MM.1S (cell line): Measurements from ENCODE around the gene TTC33.
A peak's percentile ranks its signal among the peaks of the same experiment; 100 is the strongest.

Experiments used
- DNase-seq: peaks from one replicate; pipeline ENCODE4 v3.0.0-alpha.2; 2015
- H2AFZ ChIP-seq: fragments of 300-600 bp; sonication (generic); 2 replicates; pipeline ENCODE4 v1.6.0; 2016; ENCODE audit warnings: antibody characterized with exemption, low read length
- H3F3A ChIP-seq: fragments of 300-600 bp; sonication (generic); 2 replicates; pipeline ENCODE4 v1.6.1; 2016; ENCODE audit warnings: mild to moderate bottlenecking, antibody characterized with exemption, low read length, moderate library complexity, mixed read lengths; ENCODE audit not compliant: insufficient read depth
- H3K27ac ChIP-seq: fragments of 300-600 bp; sonication (generic); 2 replicates; pipeline ENCODE4 v1.5.1; 2016; ENCODE audit warnings: mild to moderate bottlenecking, low read length
- H3K27me3 ChIP-seq: fragments of 300-600 bp; sonication (generic); replicated peaks from 2 replicates; pipeline ENCODE4 v1.6.0; 2016; ENCODE audit warnings: low read length; ENCODE audit not compliant: insufficient read depth
- H3K36me3 ChIP-seq: fragments of 300-600 bp; sonication (generic); replicated peaks from 2 replicates; pipeline ENCODE4 v1.6.1; 2016; ENCODE audit warnings: mild to moderate bottlenecking, low read length, mixed read lengths; ENCODE audit not compliant: insufficient read depth
- H3K4me1 ChIP-seq: fragments of 300-600 bp; sonication (generic); 2 replicates; pipeline ENCODE4 v1.6.1; 2016; ENCODE audit warnings: low read length, mixed read lengths
- H3K4me2 ChIP-seq: fragments of 300-600 bp; sonication (generic); 2 replicates; pipeline ENCODE4 v1.6.0; 2016; ENCODE audit warnings: low read depth, low read length
- H3K4me3 ChIP-seq: fragments of 300-600 bp; sonication (generic); 2 replicates; pipeline ENCODE4 v1.5.1; 2016; ENCODE audit warnings: low read length, mixed read lengths
- H3K79me2 ChIP-seq: fragments of 300-600 bp; sonication (generic); 2 replicates; pipeline ENCODE4 v1.6.1; 2016; ENCODE audit warnings: mixed run types, low read length, mixed read lengths
- H3K9ac ChIP-seq: fragments of 300-600 bp; sonication (generic); 2 replicates; pipeline ENCODE4 v1.6.1; 2016; ENCODE audit warnings: low read length, mixed read lengths
- H3K9me2 ChIP-seq: fragments of 300-600 bp; sonication (generic); replicated peaks from 2 replicates; pipeline ENCODE4 v1.6.1; 2016; ENCODE audit warnings: mild to moderate bottlenecking, low read length, mixed read lengths; ENCODE audit not compliant: insufficient read depth
- H3K9me3 ChIP-seq: fragments of 300-600 bp; sonication (generic); replicated peaks from 2 replicates; pipeline ENCODE4 v1.6.1; 2016; ENCODE audit warnings: mild to moderate bottlenecking, low read length, mixed read lengths; ENCODE audit not compliant: insufficient read depth
- H4K20me1 ChIP-seq: fragments of 300-600 bp; sonication (generic); 2 replicates; pipeline ENCODE4 v1.6.1; 2016; ENCODE audit warnings: mild to moderate bottlenecking, low read length, moderate library complexity, mixed read lengths; ENCODE audit not compliant: insufficient read depth
- EZH2 ChIP-seq: fragments of 300-600 bp; sonication (generic); optimal IDR thresholded peaks from 2 replicates; pipeline ENCODE3; 2017; ENCODE audit warnings: low read depth, mild to moderate bottlenecking, antibody characterized with exemption, low read length, mixed read lengths
- EZH2phosphoT487 ChIP-seq: fragments of 300-600 bp; sonication (generic); IDR thresholded peaks from 2 replicates; pipeline ENCODE4 v1.6.1; 2018; ENCODE audit warnings: antibody characterized with exemption, low read length
- TF ChIP-seq, protein P1 (sequence below): fragments of 300-600 bp; sonication (generic); IDR thresholded peaks from 2 replicates; pipeline ENCODE4 v1.5.1; 2016; ENCODE audit warnings: antibody characterized with exemption, low read length, mixed read lengths

Gene TTC33

DNA sequence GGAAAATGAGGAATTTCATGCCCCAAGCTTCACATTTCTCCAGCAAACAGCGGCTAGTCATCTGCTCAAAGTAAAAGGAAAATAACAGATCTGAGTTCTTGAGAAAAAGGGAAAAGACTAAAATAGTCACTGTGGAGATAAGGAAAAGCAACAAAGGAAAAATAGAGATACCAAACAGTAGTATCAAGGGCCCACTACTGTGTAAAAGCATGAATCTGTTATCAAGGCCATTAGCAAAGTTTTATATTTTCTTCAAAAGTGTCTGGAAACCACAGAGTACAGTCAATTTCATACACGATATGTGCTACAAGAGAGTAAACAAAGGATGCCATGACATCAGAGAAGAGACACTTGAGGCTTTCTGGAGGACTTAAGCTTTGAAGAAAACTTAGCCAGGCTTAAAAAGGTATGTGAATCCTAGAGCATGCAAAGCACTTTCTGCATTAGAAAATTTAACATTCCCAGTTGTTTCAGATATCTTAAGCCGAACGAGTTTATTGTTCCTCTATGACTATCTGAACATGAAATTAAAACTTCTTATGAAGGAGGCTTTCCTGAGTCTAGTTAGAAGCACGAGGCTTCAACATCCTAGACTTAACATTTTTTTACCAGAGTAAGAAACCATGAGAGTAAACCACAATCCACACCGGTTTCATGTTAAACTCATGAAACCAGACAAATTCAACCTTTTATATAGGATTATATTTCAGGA is 1.2 kb downstream of the TTC33 start:
- DNase-seq = peak; percentile 32
- H4K20me1 ChIP-seq = no peaks in the 10 kb centered on the region
- H3K4me1 ChIP-seq = peaks cover 7% of the 10 kb centered on the region; the same call in 1 of the 2 replicates
- no peak for TF ChIP-seq EZH2phosphoT487
- no peak for TF ChIP-seq EZH2
- TF ChIP-seq, protein P1, sequence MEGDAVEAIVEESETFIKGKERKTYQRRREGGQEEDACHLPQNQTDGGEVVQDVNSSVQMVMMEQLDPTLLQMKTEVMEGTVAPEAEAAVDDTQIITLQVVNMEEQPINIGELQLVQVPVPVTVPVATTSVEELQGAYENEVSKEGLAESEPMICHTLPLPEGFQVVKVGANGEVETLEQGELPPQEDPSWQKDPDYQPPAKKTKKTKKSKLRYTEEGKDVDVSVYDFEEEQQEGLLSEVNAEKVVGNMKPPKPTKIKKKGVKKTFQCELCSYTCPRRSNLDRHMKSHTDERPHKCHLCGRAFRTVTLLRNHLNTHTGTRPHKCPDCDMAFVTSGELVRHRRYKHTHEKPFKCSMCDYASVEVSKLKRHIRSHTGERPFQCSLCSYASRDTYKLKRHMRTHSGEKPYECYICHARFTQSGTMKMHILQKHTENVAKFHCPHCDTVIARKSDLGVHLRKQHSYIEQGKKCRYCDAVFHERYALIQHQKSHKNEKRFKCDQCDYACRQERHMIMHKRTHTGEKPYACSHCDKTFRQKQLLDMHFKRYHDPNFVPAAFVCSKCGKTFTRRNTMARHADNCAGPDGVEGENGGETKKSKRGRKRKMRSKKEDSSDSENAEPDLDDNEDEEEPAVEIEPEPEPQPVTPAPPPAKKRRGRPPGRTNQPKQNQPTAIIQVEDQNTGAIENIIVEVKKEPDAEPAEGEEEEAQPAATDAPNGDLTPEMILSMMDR = no peak
- peaks cover 5% of the 10 kb centered on the region; the same call in 1 of the 2 replicates for H3F3A ChIP-seq
- H3K4me2 ChIP-seq = peak overlapping the region; percentile 70
- H3K9me2 ChIP-seq = no peaks in the 10 kb centered on the region
- H3K79me2 ChIP-seq = peaks cover 41% of the 10 kb centered on the region
- H3K9me3 ChIP-seq = no peaks in the 10 kb centered on the region
- no peaks in the 10 kb centered on the region for H3K27me3 ChIP-seq
- peak overlapping the region; percentile 63; the same call in 1 of the 2 replicates for H3K27ac ChIP-seq
- peak overlapping the region; percentile 81 for H2AFZ ChIP-seq
- H3K36me3 ChIP-seq = no peaks in the 10 kb centered on the region
- H3K9ac ChIP-seq = peak overlapping the region; percentile 75; the same call in 1 of the 2 replicates
- peak overlapping the region; percentile 81 for H3K4me3 ChIP-seq

DNA sequence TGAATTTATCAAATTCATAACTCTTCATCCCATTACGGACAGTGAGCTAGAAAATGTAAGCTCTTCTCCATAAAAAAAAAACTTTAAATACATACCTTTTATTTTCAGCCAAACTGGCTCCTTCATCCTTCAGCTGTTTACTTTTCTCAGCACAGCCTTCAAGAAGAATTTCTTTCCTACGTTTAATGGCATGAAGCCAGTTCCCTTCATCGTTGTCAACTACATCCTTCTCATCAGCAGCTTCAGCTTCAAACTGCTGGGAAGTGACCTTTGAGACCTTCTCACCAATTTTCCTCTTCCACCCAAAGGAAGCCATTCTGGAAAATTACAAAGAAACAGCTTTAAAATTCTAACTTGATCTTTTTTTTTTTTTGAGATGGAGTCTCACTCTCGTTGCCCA is 9.1 kb downstream of the TTC33 start:
- TF ChIP-seq, protein P1 = no peak
- TF ChIP-seq EZH2phosphoT487 (no peak), EZH2 (no peak)
- Histone ChIP-seq H3K4me3 (no peak overlapping the region), H3K9me3 (no peaks in the 10 kb centered on the region), H3K9ac (no peak overlapping the region), H3K4me2 (no peak overlapping the region), H3K9me2 (no peaks in the 10 kb centered on the region), H3K27ac (no peak overlapping the region), H4K20me1 (no peaks in the 10 kb centered on the region), H2AFZ (no peak overlapping the region), H3F3A (no peaks in the 10 kb centered on the region), H3K79me2 (peaks cover 27% of the 10 kb centered on the region; the same call in 1 of the 2 replicates), H3K36me3 (no peaks in the 10 kb centered on the region), H3K4me1 (no peaks in the 10 kb centered on the region), H3K27me3 (no peaks in the 10 kb centered on the region)
- DNase-seq = no peak

DNA sequence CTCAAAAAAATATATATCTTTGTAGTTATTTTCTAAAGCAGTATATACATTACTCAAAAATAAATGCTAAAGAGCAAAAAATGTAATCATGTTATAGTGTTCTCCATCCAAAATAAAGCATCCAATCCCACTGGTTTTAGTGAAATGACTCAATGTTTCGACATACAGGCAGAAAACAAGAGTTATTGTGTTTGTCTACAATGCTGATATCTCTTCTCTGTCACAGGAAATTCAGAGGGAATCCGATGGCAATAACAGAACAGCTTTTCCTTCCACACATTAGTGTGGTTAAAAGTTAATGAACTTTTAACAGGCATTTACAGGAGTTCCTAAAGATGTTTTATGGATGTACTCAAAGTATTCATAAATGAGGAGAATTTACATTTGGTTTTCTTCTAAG is 12.0 kb downstream of the TTC33 start:
- Histone ChIP-seq H3K79me2 (0 out of 2 replicates have a peak, but pooled peaks cover 11% of the 10 kb centered on the region), H3K9me2 (no peaks in the 10 kb centered on the region), H3K9me3 (no peaks in the 10 kb centered on the region), H3K4me1 (no peaks in the 10 kb centered on the region), H3K4me2 (no peak overlapping the region), H3F3A (no peaks in the 10 kb centered on the region), H2AFZ (no peak overlapping the region), H4K20me1 (no peaks in the 10 kb centered on the region), H3K27ac (no peak overlapping the region), H3K4me3 (no peak overlapping the region), H3K27me3 (no peaks in the 10 kb centered on the region), H3K9ac (no peak overlapping the region), H3K36me3 (no peaks in the 10 kb centered on the region)
- TF ChIP-seq, protein P1 = no peak
- TF ChIP-seq EZH2phosphoT487 = no peak
- no peak for TF ChIP-seq EZH2
- no peak for DNase-seq
